HG02970 (cell line): ENCODE results near the gene CDK16.
A peak's percentile ranks its signal among the peaks of the same experiment; 100 is the strongest.

Experiments used
- ATAC-seq: cut with Tn5 transposase; IDR thresholded peaks from one replicate; pipeline ENCODE4 v1.9.1; 2021; ENCODE audit warnings: mild to moderate bottlenecking, moderate library complexity, moderate number of reproducible peaks; ENCODE audit not compliant: unreplicated experiment, low FRiP score

CDK16 gene

DNA sequence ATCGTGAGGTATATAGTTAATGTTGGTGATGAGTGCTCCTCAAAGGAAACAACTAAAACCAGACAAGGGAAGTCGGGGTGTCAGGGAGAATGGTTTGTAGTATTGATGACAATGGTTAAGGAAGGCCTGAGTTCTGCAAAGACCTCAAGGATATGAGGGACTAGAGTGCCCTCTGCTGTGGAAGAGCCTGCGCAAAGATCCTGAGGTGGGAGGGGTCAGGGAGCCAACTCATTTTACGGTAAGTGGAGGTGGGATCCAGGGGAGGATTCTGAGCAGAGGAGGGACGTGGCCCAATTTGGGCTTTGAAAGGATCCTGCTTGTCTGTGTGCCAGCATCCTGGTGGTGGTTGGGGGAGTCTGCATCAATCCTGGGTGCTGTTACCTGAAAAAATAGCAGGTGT is 13.5 kb upstream of the CDK16 start:
- ATAC-seq: no peak

DNA sequence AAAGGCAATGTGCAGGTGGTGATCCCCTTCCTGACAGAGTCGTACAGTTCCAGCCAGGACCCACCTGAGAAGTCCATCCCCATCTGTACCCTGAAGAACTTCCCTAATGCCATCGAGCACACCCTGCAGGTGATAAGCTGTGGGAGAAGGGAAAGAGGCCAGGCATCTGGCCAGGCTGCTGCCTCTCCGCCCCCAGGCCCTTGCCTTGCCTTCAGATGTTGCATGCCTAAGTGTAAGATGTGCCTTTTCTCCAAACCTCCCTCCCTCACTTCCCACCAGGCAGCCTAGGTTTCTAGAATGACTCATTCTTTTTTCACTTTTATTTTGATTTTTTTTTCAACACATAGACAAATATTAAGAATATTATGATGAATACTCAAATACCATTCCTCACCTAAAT is 12.2 kb upstream of the CDK16 start:
- no peak for ATAC-seq

- no peak for ATAC-seq
Observed at GRCh38 chrX:47208108-47208507, 10.4 kb upstream of the CDK16 start.

- no peak for ATAC-seq
Observed at GRCh38 chrX:47209508-47210238, 8.8 kb upstream of the CDK16 start.

- no peak for ATAC-seq
Observed at GRCh38 chrX:47210661-47211425, 7.6 kb upstream of the CDK16 start.

GRCh38 chrX:47212381-47213293 is 5.8 kb upstream of the CDK16 start:
- ATAC-seq: no peak

GRCh38 chrX:47214435-47215077 is 3.9 kb upstream of the CDK16 start:
- no peak for ATAC-seq

DNA sequence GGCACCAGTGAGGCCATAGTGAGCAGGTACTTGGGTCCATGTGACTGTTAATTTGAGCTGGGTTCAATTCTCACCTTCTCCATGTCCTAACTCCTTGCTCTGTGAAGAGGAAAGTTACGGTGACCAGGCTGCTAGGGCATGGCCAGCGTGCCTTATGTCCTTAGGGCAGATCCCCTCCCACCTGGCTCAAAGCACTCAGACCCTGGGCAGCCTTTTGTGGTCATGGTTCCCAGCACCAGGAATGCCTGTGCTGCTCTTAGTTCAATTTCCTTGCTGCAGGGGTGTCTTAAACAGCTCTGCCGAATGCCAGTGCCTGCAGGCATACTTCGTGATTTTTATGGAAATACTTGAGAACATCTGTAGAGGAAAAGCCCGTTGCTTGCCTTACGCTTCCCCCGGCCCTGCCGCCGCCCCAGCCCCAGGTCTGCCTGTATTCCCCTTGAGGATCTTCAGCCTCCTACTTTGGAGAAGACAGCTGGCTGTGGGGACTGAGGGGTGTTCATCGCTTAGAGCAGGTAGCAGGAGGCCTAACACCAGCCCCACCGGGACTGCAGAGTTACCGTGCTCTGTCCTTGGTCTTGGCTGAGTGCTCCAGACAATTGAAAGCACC is 3.1 kb upstream of the CDK16 start:
- ATAC-seq: no peak

- no peak for ATAC-seq
Observed at GRCh38 chrX:47216393-47216925, 2.0 kb upstream of the CDK16 start.

DNA sequence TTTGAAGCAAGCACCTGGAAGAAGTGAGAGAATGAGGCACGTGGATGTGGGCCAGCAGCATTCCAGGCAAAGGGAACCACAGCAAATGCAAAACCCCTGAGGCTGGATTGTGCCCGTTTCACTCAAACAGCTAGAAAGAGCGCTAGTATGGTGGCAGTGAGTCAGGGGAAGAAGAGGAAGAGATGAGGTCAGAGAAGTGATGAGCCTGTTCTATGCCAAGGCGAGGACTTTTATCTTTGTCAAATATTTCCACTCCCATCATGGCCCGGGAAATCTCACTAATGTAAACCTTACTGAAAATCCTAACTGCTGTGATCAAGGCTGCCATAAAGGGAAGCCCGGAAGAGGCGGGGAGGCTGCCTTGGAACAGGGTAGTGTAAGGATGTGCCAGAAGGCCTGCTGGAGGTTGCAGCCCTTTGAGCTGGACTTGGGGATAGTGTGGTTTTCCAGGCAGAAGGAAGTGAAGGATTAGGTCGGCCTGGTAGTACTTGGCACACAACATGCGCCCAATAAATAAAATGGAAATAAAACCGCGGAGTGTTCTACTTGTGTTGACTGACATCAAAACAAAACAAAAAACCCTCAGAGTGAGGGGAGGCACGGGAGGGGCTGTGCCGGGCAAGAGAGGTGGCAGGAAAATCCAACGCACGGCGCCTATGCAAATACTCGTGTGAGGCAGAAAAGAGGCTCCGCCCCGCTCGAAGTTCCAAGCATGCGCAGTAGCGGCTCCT is 1.2 kb upstream of the CDK16 start:
- ATAC-seq: no peak

DNA sequence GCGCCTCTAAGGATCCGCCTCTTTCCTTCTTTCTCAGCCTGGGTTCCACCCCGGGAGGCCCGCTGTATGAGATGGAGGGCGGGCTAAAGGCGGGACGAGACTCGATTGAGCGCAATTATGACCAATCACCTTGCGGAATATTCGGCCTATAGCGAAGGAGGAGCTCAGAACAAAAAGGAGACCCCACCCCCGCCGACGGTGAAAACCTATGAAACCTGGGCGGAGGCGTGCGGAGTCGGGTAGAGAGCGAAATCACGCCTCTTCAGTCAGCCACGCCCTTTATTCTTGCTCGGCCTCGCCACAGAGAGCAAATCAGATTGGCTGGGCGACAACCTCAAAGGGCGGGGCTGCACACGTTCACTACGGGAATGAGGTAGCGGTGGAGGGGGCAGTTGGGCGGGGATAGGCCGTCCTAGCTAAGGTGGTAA is 615 bp upstream of the CDK16 start:
- ATAC-seq: peak; percentile 86

GRCh38 chrX:47218920-47219815 is 687 bp downstream of the CDK16 start:
- ATAC-seq: peak; percentile 2

- no peak for ATAC-seq
Observed at GRCh38 chrX:47221756-47222155, 3.3 kb downstream of the CDK16 start.

DNA sequence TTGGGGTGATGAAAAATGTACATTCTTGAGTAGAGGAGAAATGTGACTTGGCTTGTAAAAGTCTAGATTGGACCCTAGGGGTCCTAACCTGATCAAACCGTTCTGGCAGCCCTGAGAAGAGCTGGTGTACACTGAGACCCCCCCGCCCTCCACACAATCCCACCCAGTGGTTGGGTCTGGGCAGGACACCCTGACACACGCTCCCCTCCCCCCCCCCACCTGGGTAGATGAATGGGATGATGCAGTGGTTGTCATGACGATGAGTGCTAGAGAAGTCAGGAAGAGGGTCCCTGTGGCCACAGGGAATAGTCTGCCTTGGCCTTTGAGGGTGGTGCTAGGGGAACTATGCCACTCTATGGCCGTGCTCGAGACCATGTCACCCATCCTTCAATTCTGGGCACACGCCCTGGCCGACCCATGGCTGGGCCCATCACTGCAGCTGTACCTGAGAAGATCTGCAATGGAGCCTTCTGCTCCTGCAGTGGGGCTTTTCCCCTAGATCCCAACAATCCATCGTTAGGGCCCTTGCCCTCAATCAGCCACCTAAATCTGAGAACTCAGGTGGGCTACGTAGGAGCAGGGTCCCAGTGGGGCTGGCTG is 4.4 kb downstream of the CDK16 start:
- ATAC-seq: no peak

GRCh38 chrX:47223476-47224250 is 5.2 kb downstream of the CDK16 start:
- no peak for ATAC-seq

DNA sequence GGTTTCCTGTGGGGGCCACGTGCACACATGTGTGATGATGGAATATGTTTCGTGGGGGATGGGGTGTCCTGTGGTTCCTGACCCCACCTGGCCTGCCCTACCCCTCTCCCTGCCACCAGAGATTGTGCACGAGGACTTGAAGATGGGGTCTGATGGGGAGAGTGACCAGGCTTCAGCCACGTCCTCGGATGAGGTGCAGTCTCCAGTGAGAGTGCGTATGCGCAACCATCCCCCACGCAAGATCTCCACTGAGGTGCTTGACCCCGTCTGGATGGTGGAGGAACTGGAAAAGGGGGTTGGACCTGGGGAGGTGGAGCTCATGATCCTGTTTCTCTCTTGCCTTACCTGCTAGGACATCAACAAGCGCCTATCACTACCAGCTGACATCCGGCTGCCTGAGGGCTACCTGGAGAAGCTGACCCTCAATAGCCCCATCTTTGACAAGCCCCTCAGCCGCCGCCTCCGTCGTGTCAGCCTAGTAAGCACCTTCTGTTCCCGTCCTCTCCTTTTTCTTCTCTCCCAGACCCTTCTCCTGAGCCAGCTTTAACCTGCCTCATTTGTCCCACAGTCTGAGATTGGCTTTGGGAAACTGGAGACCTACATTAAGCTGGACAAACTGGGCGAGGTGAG is 5.9 kb downstream of the CDK16 start:
- ATAC-seq: no peak

- no peak for ATAC-seq
Observed at GRCh38 chrX:47224896-47225290, 6.4 kb downstream of the CDK16 start.
